GM18526 (cell line): Measurements from ENCODE around the gene MAST4.

Experiments used
- POLR2A ChIP-seq: IDR thresholded peaks from 3 replicates; pipeline ENCODE4 v1.6.1; 2011; ENCODE audit not compliant: insufficient read length; ENCODE audit errors: extremely low read depth

MAST4 gene

GRCh38 chr5:67025457-67025856, 429.3 kb downstream of the MAST4 start:
- TF ChIP-seq POLR2A = no peak

DNA sequence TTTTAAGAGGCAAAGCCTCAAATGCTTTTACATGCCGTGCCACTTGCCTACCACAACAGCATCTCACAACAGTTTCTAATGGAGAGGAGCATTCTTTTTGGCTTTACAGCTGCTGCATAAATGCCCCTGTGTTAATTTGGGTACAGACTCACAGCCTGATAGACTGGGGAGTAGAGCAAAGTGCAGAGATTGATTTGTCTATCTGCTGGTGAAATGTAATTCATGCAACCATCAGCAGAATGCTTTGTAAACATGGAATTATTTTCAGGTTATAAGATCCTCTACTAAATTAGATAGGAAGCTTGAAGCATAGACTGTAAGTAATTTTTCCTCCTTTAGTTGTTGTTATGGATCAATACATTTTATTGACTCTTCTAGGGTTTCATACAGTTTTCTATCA, 430.1 kb downstream of the MAST4 start:
- TF ChIP-seq POLR2A = no peak

DNA sequence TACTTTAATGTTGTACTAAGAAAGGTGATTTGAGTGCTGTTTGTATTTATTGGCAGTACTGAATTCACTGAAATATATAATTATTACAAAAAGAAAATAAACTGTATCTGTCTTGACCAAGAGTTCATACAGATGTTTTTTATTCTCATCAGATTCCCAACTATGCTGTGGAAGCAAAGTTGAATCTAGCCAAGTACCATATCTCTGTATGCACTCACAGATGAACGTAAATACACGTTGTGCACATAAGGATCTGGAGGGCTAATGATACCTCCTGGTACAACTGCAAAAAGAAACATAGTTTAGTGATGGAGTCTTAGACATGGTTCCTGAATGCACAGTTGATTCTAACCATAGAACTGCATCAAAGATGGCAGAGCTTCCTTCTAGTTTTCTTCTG, 431.0 kb downstream of the MAST4 start:
- TF ChIP-seq POLR2A = no peak

GRCh38 chr5:67028371-67028770, 432.2 kb downstream of the MAST4 start:
- no peak for TF ChIP-seq POLR2A

DNA sequence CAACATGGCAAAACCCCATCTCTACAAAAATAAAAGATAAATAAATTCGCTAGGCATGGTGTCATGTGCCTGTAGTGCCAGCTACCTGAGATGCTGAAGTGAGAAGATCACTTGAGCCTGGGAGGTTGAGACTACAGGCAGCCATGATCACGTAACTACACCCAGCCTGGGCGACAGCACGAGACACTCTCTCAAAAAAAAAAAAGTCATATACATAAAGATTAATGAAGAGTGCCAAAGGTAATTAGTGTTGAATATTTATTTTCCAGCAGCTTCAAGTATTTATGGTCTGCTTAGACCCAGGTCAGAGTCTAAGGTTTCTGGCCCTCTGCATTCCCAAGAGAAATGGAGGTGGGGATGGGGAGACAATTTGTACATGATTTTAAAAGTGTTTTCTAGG, 432.7 kb downstream of the MAST4 start:
- no peak for TF ChIP-seq POLR2A

DNA sequence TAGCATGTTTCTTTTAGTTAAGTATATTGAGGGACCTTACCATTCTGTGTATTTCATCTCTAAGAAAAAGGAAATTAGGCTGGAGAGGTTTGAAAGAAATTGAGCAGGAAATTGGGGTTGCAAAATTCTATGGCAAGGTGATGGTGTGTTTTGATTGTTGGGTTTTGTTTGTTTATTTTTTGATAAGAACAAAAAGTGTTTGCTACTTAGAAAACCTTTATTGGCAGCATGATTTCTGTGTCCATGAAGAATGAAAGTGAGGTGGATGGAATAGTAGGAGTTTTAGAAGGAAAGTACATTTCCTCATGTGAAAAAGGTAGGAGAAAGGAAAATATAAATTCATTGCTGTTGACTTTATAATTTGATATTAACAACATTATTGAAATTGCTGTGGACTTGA, 433.3 kb downstream of the MAST4 start:
- TF ChIP-seq POLR2A = no peak

DNA sequence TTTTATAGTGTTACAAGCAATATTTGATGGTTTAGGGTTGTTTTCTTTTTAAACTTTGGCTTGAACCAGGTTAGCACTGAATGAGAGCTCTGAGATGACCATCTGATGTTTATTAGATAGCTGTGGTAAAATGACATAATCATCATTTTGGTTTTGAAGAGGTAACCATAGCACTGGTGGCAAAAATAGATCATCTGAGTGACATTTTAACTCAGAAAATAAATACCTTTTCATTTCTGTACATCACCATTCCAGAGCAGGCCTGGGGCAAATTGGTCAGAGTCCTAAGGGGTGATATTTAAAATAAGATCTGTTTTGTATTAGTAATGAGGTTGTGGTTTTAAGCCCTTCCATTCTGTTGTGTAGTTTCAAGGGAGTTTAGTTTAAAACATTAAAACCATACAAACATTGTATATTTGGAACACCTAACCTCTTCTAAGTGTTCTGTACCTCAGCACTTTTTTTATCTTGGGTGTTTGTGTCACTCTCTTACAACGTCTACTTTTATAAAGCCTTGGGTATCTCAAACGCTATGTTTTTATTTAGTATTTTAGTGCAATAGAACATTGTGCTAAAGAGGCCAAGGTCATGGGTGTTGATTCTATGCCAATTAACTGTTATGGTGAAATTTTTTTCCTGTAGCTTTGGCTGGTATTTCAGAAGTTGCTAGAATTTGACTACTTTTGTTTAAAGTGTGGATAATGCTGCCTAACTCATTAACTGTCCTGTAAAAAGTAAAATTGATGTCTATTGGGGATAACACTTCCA, 434.3 kb downstream of the MAST4 start:
- TF ChIP-seq POLR2A = no peak

DNA sequence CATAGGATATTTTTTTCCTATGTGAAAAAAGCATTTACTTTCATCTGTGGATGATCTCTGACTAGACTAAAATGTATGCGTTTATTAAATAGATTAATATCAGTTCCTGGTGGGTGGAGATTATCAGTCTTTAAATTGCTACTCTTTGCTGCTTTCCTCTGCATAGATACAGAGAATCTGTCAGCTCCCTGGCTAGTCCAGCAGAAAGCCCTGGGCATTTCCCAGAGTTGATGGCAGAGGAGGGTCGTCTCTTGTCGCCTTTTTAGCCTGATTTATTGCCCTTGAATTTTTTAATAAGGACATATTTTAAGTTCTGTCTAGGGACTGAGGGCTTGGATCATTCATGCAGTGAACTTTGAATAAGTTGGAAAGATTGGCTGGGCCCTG, 434.9 kb downstream of the MAST4 start:
- TF ChIP-seq POLR2A = no peak

- no peak for TF ChIP-seq POLR2A
Observed at GRCh38 chr5:67031692-67032091, 435.5 kb downstream of the MAST4 start.

GRCh38 chr5:67032921-67033664, 436.9 kb downstream of the MAST4 start:
- no peak for TF ChIP-seq POLR2A

DNA sequence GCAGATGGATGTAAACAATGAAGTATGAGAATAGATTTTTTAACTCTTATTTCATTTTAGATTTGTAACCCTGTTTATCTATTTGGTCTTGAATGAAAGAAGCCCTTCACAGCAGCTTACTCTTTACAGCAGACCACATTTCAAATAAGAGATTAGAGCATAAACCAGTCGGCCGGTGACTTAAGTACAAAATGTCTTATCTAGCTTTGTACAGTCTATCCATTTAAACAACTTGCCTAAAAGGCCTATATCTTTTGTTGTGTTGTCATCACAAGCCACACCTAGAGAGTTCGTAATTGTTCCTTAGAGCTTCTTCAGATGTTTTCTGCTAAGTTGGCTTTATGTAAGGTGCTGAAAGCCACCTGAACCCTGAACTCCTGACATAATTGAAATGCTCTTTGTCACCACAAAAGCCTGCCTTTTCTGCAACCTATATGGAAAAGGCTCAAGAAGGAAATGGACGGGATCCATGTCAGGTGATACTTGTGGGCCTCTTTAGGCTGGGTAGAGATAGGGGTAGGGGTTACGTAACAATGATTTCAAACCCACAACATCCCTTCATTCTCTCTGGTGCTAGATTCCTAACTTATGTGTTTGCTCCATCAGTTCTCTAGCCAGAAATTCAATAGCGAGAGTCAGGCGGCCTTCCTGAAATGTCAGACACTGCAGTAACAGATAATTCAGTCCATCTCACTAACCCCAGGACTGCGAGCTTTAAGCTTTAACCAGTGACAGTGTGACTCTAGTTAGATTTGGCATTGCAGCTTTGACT, 437.9 kb downstream of the MAST4 start:
- no peak for TF ChIP-seq POLR2A

DNA sequence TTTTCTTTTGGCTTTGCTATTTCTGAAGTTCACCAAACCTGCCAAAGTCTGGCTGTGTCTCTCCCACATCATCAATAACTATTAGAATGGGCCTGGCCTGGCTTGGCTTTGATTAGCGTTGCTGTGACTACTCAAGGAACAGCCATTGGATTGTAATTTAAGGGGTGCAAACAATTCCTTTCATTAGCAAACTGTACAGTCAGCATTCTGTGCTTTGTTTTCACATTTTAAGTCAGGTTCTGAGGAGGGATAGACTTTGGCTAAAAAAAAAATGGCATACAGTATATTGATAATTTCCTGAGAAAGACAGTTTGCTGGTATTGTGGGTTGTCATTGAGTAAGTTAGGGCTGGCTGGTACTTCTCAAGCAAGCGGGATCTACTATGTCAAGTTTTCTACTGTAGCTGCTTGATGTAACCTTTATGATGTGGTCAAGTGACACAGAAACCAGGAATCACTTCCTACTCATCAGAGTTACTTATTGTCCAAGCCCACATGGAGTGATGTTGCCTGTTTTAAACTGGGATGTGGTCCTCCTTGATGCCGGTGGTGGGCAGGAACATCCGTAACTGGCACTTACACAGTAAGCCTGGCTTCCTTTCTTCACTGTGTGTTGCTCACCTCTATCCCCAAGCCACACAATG, 439.0 kb downstream of the MAST4 start:
- no peak for TF ChIP-seq POLR2A

DNA sequence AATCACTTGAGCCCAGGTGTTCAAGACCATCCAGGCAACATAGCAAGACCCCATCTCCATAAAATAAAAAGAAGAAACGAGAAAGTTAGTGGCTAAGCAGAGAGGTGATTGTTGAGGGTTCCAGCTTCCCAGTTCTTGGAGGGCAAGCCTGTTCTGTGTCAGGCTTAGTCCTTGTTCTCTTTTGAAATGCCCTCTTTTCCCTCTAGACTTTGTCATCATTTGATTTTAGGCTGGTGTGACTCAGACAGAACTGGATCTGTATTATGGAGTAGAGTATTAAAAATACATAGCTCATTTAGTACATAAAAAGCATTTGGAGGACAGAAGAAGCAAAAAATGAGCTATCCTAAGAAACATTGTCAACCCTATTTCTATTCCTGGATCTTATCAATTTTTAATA, 441.0 kb downstream of the MAST4 start:
- TF ChIP-seq POLR2A = no peak

- TF ChIP-seq POLR2A = no peak
Observed at GRCh38 chr5:67038817-67039603, 442.8 kb downstream of the MAST4 start.
